Measurements from ENCODE around the gene RGS9.
"Not testable (repeated sequence)": the region's sequence is repeated elsewhere in the genome, so short reads cannot be mapped to it uniquely, and the experiment has no call there.

The RGS9 gene

GRCh38 chr17:65115839-65116238, 21.3 kb upstream of the RGS9 start:
- peak; percentile 35 for DNase-seq (ENCODE audit: low read depth)

- not testable (repeated sequence) for DNase-seq (ENCODE audit: low read depth)
These were observed 20.7 kb upstream of the RGS9 start for GRCh38 chr17:65116515-65116914.

GRCh38 chr17:65117384-65118035, 19.7 kb upstream of the RGS9 start:
- no peak for DNase-seq (ENCODE audit: low read depth)

- DNase-seq (ENCODE audit: low read depth): no peak
These were observed 15.8 kb upstream of the RGS9 start for GRCh38 chr17:65121368-65121767.

GRCh38 chr17:65121916-65122806, 15.0 kb upstream of the RGS9 start:
- DNase-seq (ENCODE audit: low read depth): no peak

- DNase-seq (ENCODE audit: low read depth): peak; percentile 83
These were observed 14.1 kb upstream of the RGS9 start for GRCh38 chr17:65122836-65123756.

- DNase-seq (ENCODE audit: low read depth): no peak
These were observed 13.2 kb upstream of the RGS9 start for GRCh38 chr17:65123757-65124675.

GRCh38 chr17:65130832-65131231, 6.3 kb upstream of the RGS9 start:
- DNase-seq (ENCODE audit: low read depth): peak; percentile 57

GRCh38 chr17:65131240-65131639, 5.9 kb upstream of the RGS9 start:
- no peak for DNase-seq (ENCODE audit: low read depth)

GRCh38 chr17:65131946-65132345, 5.2 kb upstream of the RGS9 start:
- no peak for DNase-seq (ENCODE audit: low read depth)

GRCh38 chr17:65134035-65134434, 3.1 kb upstream of the RGS9 start:
- DNase-seq (ENCODE audit: low read depth): no peak

GRCh38 chr17:65139101-65139764, 2.1 kb downstream of the RGS9 start:
- no peak for DNase-seq (ENCODE audit: low read depth)

GRCh38 chr17:65142247-65142646, 5.1 kb downstream of the RGS9 start:
- DNase-seq (ENCODE audit: low read depth): no peak

GRCh38 chr17:65143889-65144604, 6.9 kb downstream of the RGS9 start:
- DNase-seq (ENCODE audit: low read depth): no peak

GRCh38 chr17:65145743-65146142, 8.6 kb downstream of the RGS9 start:
- DNase-seq (ENCODE audit: low read depth): no peak

GRCh38 chr17:65147955-65148354, 10.8 kb downstream of the RGS9 start:
- DNase-seq (ENCODE audit: low read depth): no peak

- DNase-seq (ENCODE audit: low read depth): no peak
These were observed 17.8 kb downstream of the RGS9 start for GRCh38 chr17:65154770-65155589.

GRCh38 chr17:65155622-65156021, 18.5 kb downstream of the RGS9 start:
- no peak for DNase-seq (ENCODE audit: low read depth)

GRCh38 chr17:65156185-65156834, 19.1 kb downstream of the RGS9 start:
- DNase-seq (ENCODE audit: low read depth): no peak

Measured in CMK (cell line).